Glutamatergic neuron (in vitro differentiated cells): Measurements from ENCODE around the gene TMEM94. TPM values are rescaled to one million over a fixed set of nuclear protein-coding genes. Genes with fewer than 3 reads are reported as not detected.
"Not testable (repeated sequence)": the region's sequence is repeated elsewhere in the genome, so short reads cannot be mapped to it uniquely, and the experiment has no call there.

Experiments
- DNase-seq: peaks from one replicate; pipeline ENCODE4 v3.0.0; 2022
- H3K27ac Mint-ChIP-seq: one replicate; pipeline ENCODE4 v1.8.0; 2020; ENCODE audit warnings: mild to moderate bottlenecking, mixed read lengths, inconsistent platforms; ENCODE audit not compliant: unreplicated experiment
- H3K27me3 Mint-ChIP-seq: one replicate; pipeline ENCODE4 v1.8.0; 2020; ENCODE audit warnings: mild to moderate bottlenecking, moderate library complexity, mixed read lengths, inconsistent platforms; ENCODE audit not compliant: unreplicated experiment
- H3K36me3 Mint-ChIP-seq: one replicate; pipeline ENCODE4 v1.8.0; 2020; ENCODE audit warnings: mild to moderate bottlenecking, mixed read lengths, inconsistent platforms; ENCODE audit not compliant: unreplicated experiment
- H3K4me1 Mint-ChIP-seq: one replicate; pipeline ENCODE4 v1.8.0; 2020; ENCODE audit warnings: mild to moderate bottlenecking, low read depth, mixed read lengths, inconsistent platforms; ENCODE audit not compliant: unreplicated experiment
- H3K4me3 Mint-ChIP-seq: one replicate; pipeline ENCODE4 v1.8.0; 2020; ENCODE audit warnings: mild to moderate bottlenecking, mixed read lengths, inconsistent platforms; ENCODE audit not compliant: unreplicated experiment
- H3K9me3 Mint-ChIP-seq: one replicate; pipeline ENCODE4 v1.8.0; 2020; ENCODE audit warnings: mild to moderate bottlenecking, moderate library complexity, mixed read lengths, inconsistent platforms; ENCODE audit not compliant: unreplicated experiment
- CTCF ChIP-seq: fragments of 200-600 bp; sonication (generic); IDR thresholded peaks from one replicate; pipeline ENCODE4 v1.5.0; 2021; ENCODE audit not compliant: partially characterized antibody, unreplicated experiment
- total RNA-seq: library from RNA; stranded (reverse); fragmentation: NEBNext Ultra II Directional; extraction: Animal tissue kit (Norgen Biotek cat#: 25700); gene quantifications from one replicate; pipeline ENCODE4 v1.2.1, GENCODE V29; 2021; ENCODE audit not compliant: unreplicated experiment

The TMEM94 gene
- total RNA-seq, 1 donor from 2014 or later = 117 TPM

GRCh38 chr17:75428543-75429469 lies 27.6 kb upstream of the TMEM94 start:
- no peak overlapping the region for H3K4me3 Mint-ChIP-seq
- H3K9me3 Mint-ChIP-seq = no peaks in the 10 kb centered on the region

GRCh38 chr17:75430159-75430974 lies 26.1 kb upstream of the TMEM94 start:
- Mint-ChIP-seq H3K27ac (no peak overlapping the region), H3K4me3 (no peak overlapping the region), H3K4me1 (no peaks in the 10 kb centered on the region), H3K27me3 (no peaks in the 10 kb centered on the region), H3K36me3 (no peaks in the 10 kb centered on the region), H3K9me3 (no peaks in the 10 kb centered on the region)
- no peak for DNase-seq
- TF ChIP-seq CTCF = no peak

More at GRCh38 chr17:75428543-75429469, 27.6 kb upstream of the TMEM94 start:
- Mint-ChIP-seq H3K27me3 (no peaks in the 10 kb centered on the region), H3K4me1 (no peaks in the 10 kb centered on the region), H3K36me3 (no peaks in the 10 kb centered on the region), H3K27ac (no peak overlapping the region)
- DNase-seq = no peak
- no peak for TF ChIP-seq CTCF

GRCh38 chr17:75433218-75433783 lies 23.1 kb upstream of the TMEM94 start:
- Mint-ChIP-seq H3K27me3 (no peaks in the 10 kb centered on the region), H3K9me3 (no peaks in the 10 kb centered on the region), H3K4me3 (no peak overlapping the region), H3K27ac (no peak overlapping the region), H3K4me1 (no peaks in the 10 kb centered on the region), H3K36me3 (no peaks in the 10 kb centered on the region)
- TF ChIP-seq CTCF = no peak
- no peak for DNase-seq

GRCh38 chr17:75434433-75434832 lies 22.0 kb upstream of the TMEM94 start:
- H3K27me3 Mint-ChIP-seq, H3K9me3 Mint-ChIP-seq, H3K4me1 Mint-ChIP-seq, DNase-seq, H3K27ac Mint-ChIP-seq, H3K4me3 Mint-ChIP-seq, H3K36me3 Mint-ChIP-seq: not testable (repeated sequence)

- not testable (repeated sequence) for H3K4me1 Mint-ChIP-seq, H3K4me3 Mint-ChIP-seq, H3K27me3 Mint-ChIP-seq, H3K36me3 Mint-ChIP-seq, H3K27ac Mint-ChIP-seq, DNase-seq, H3K9me3 Mint-ChIP-seq
These were observed 19.0 kb upstream of the TMEM94 start for GRCh38 chr17:75437404-75437803.
